Fibroblast of lung (primary cell): Measurements from ENCODE around the gene CHRD.

Experiments
- EZH2 ChIP-seq: IDR thresholded peaks from 2 replicates; pipeline ENCODE4 v1.5.1; 2012; ENCODE audit warnings: low read length, control low read depth, mild to moderate bottlenecking; ENCODE audit errors: missing control alignments
- TF ChIP-seq, protein P1 (sequence below), 2 donors: IDR thresholded peaks in 1 of 2; conservative IDR thresholded peaks in 1 of 2; 1 replicate in 1 of 2; 2 replicates in 1 of 2; pipeline ENCODE4 v1.5.1; 2011 to 2012; ENCODE audit warnings: low read length in 2 of 2, control low read depth in 1 of 2, inconsistent platforms in 1 of 2, low read depth in 1 of 2, mild to moderate bottlenecking in 1 of 2

DNA sequence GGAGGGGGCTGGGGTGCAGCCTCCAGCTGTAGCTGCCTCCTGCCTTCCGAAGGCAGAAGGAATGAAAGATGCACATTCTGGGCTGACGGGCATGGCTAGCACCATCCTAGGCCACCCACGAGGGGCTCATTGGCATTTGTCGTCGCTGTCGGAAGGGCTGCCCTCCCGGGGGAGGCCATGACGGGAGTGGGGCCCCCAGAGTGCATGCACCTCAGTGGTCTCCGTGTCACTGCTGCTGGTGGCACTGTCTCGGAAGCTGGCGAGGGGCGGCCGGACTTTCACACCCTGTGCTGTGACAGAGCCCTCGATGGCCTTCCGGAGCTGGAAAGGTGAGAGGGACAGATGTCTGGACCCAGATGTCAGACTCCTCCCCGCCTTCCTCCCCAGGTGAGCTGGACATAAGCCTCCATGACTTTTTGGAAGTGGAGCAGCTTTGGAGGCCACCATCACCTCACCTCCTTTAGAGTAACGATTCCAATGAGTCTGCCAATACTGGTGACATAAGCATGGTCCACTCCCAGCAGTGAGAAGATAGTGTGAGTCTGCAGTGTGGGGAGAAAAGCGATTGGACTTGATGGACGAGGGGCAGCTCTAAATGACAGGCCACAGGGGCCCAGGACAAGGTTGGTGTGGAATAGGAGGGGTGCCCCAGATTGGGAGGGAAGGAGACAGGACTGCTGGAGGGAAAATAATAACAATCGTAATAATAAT lies 33.2 kb upstream of the CHRD start:
- TF ChIP-seq, protein P1, sequence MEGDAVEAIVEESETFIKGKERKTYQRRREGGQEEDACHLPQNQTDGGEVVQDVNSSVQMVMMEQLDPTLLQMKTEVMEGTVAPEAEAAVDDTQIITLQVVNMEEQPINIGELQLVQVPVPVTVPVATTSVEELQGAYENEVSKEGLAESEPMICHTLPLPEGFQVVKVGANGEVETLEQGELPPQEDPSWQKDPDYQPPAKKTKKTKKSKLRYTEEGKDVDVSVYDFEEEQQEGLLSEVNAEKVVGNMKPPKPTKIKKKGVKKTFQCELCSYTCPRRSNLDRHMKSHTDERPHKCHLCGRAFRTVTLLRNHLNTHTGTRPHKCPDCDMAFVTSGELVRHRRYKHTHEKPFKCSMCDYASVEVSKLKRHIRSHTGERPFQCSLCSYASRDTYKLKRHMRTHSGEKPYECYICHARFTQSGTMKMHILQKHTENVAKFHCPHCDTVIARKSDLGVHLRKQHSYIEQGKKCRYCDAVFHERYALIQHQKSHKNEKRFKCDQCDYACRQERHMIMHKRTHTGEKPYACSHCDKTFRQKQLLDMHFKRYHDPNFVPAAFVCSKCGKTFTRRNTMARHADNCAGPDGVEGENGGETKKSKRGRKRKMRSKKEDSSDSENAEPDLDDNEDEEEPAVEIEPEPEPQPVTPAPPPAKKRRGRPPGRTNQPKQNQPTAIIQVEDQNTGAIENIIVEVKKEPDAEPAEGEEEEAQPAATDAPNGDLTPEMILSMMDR (conservative IDR thresholded peaks at IDR 0.05 in 1 of 2, IDR thresholded peaks at IDR 0.05 in 1 of 2; ENCODE audit: low read depth in 1 of 2, low read length in 2 of 2): no peak
- TF ChIP-seq EZH2: no peak
